Esophagus muscularis mucosa (tissue), 3 donors: ENCODE results near the gene SLC4A3.

Source experiments
- EP300 ChIP-seq: sonication (generic); formaldehyde crosslinking; IDR thresholded peaks from one replicate; pipeline ENCODE4 v1.6.1; 2017; ENCODE audit warnings: antibody characterized with exemption
- TF ChIP-seq, protein P1 (sequence below), 3 experiments: fragments of 200-600 bp in 2 of 3; fragments of 450-650 bp in 1 of 3; sonication (generic) in 2 of 3; IDR thresholded peaks; one replicate each; pipeline ENCODE4 v1.5.1; 2017 to 2019; ENCODE audit warnings: antibody characterized with exemption in 3 of 3, mild to moderate bottlenecking in 2 of 3, moderate library complexity in 1 of 3

DNA sequence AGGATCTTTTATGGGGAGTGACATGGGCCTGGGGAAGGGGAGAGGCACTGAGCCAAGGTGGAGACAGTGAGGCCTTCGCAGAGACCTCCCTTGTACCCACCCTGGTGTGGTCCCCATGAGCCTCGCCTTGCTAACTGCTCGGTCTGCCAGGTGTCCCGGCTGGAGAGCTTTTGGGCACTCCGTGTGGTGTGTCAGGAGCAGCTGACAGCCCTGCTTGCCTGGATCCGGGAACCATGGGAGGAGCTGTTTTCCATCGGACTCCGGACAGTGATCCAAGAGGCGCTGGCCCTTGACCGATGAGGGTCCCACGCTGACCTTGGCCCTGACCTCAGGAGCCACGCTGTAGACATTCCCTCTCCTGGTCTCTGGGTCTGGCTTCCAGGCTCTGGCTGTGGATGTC is 11.5 kb upstream of the SLC4A3 start:
- TF ChIP-seq EP300 = no peak
- TF ChIP-seq, protein P1, sequence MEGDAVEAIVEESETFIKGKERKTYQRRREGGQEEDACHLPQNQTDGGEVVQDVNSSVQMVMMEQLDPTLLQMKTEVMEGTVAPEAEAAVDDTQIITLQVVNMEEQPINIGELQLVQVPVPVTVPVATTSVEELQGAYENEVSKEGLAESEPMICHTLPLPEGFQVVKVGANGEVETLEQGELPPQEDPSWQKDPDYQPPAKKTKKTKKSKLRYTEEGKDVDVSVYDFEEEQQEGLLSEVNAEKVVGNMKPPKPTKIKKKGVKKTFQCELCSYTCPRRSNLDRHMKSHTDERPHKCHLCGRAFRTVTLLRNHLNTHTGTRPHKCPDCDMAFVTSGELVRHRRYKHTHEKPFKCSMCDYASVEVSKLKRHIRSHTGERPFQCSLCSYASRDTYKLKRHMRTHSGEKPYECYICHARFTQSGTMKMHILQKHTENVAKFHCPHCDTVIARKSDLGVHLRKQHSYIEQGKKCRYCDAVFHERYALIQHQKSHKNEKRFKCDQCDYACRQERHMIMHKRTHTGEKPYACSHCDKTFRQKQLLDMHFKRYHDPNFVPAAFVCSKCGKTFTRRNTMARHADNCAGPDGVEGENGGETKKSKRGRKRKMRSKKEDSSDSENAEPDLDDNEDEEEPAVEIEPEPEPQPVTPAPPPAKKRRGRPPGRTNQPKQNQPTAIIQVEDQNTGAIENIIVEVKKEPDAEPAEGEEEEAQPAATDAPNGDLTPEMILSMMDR (IDR thresholded peaks at IDR 0.05) = no peak
